HepG2 (cell line): Measurements from ENCODE around the gene TOR1AIP1. TPM values are rescaled to one million over a fixed set of nuclear protein-coding genes. Genes with fewer than 3 reads are reported as not detected.

ENCODE experiments used
- DMTF1 ChIP-seq: sonication (generic); formaldehyde crosslinking; IDR thresholded peaks from 2 replicates; pipeline ENCODE4 v1.4.0; 2020; ENCODE audit warnings: mild to moderate bottlenecking, missing genetic modification reagents
- DR1 ChIP-seq: sonication (generic); formaldehyde crosslinking; IDR thresholded peaks from 2 replicates; pipeline ENCODE4 v1.8.0; 2021; ENCODE audit warnings: mild to moderate bottlenecking, missing genetic modification reagents, inconsistent platforms
- KDM5B ChIP-seq: sonication (generic); formaldehyde crosslinking; IDR thresholded peaks from 2 replicates; pipeline ENCODE4 v1.4.0; 2020; ENCODE audit warnings: missing genetic modification reagents, mild to moderate bottlenecking, borderline replicate concordance
- NPAS2 ChIP-seq: sonication (generic); formaldehyde crosslinking; IDR thresholded peaks from 2 replicates; pipeline ENCODE4 v1.8.0; 2022; ENCODE audit warnings: mild to moderate bottlenecking, missing genetic modification reagents, borderline replicate concordance
- PBX2 ChIP-seq: IDR thresholded peaks from 2 replicates; pipeline ENCODE4 v1.6.1; 2016; ENCODE audit warnings: control low read depth
- POLR2G ChIP-seq: fragments of 200-400 bp; formaldehyde crosslinking; IDR thresholded peaks from 2 replicates; pipeline ENCODE4 v1.6.1; 2018; ENCODE audit warnings: mild to moderate bottlenecking, low read depth, low read length, moderate library complexity
- SALL1 ChIP-seq: sonication (generic); formaldehyde crosslinking; IDR thresholded peaks from 2 replicates; pipeline ENCODE4 v1.8.0; 2022; ENCODE audit warnings: mild to moderate bottlenecking, missing genetic modification reagents
- ZMYM4 ChIP-seq: sonication (generic); formaldehyde crosslinking; IDR thresholded peaks from 2 replicates; pipeline ENCODE4 v1.8.1; 2023; ENCODE audit warnings: mild to moderate bottlenecking, missing genetic modification reagents
- ZNF3 ChIP-seq: IDR thresholded peaks from 2 replicates; pipeline ENCODE4 v1.7.0; 2017; ENCODE audit warnings: inconsistent platforms
- ZNF580 ChIP-seq: IDR thresholded peaks from 2 replicates; pipeline ENCODE4 v1.6.1; 2016; ENCODE audit warnings: low read depth, borderline replicate concordance
- ZNF790 ChIP-seq: sonication (generic); formaldehyde crosslinking; IDR thresholded peaks from 2 replicates; pipeline ENCODE4 v1.8.0; 2022; ENCODE audit warnings: missing genetic modification reagents, mild to moderate bottlenecking, borderline replicate concordance
- ZSCAN30 ChIP-seq: sonication (generic); formaldehyde crosslinking; IDR thresholded peaks from 2 replicates; pipeline ENCODE4 v1.5.0; 2020; ENCODE audit warnings: mild to moderate bottlenecking, missing genetic modification reagents
- ZSCAN9 ChIP-seq: IDR thresholded peaks from 2 replicates; pipeline ENCODE4 v1.6.1; 2016; ENCODE audit warnings: borderline replicate concordance
- polyA plus RNA-seq, 8 experiments: library from polyadenylated mRNA; depleted of rRNA in 3 of 8; stranded (reverse) in 7 of 8; unstranded in 1 of 8; fragments of >200 nt; fragmentation: Illumina TruSeq in 4 of 8; extraction: Trizol in 4 of 8; gene quantifications; 2 replicates each; pipeline versions ENCODE4 v1.2.1 to v1.2.3, GENCODE V29; 2011 to 2016; ENCODE audit warnings: low read depth in 4 of 8, missing spikeins in 1 of 8, mixed read lengths in 1 of 8; ENCODE audit not compliant: insufficient read depth in 1 of 8
- total RNA-seq, 5 experiments: library from RNA; depleted of rRNA; stranded (reverse); fragments of >200 nt; fragmentation: Illumina TruSeq; extraction: Trizol; gene quantifications; 2 replicates each; pipeline ENCODE4 v1.2.3, GENCODE V29; 2016; ENCODE audit warnings: low read depth in 1 of 5
- TF ChIP-seq, protein P1 (sequence below): sonication (generic); formaldehyde crosslinking; IDR thresholded peaks from 2 replicates; pipeline ENCODE4 v1.9.0; 2021; ENCODE audit warnings: missing genetic modification reagents, borderline replicate concordance
- TF ChIP-seq, protein P2 (sequence below): sonication (generic); formaldehyde crosslinking; IDR thresholded peaks from 2 replicates; pipeline ENCODE4 v1.5.0; 2020; ENCODE audit warnings: missing genetic modification reagents
- TF ChIP-seq, protein P3 (sequence below): sonication (generic); formaldehyde crosslinking; IDR thresholded peaks from 2 replicates; pipeline ENCODE4 v1.8.0; 2022; ENCODE audit warnings: mild to moderate bottlenecking, missing genetic modification reagents, borderline replicate concordance
- TF ChIP-seq, protein P4 (sequence below): sonication (generic); formaldehyde crosslinking; IDR thresholded peaks from 2 replicates; pipeline ENCODE4 v1.5.0; 2020; ENCODE audit warnings: missing genetic modification reagents

Gene TOR1AIP1
- total and polyA plus RNA-seq, 2 of the 13 experiments (the other 11 are each of a cell fraction or from before 2014, with no cell fraction given), result 15.6 to 29.0 TPM

DNA sequence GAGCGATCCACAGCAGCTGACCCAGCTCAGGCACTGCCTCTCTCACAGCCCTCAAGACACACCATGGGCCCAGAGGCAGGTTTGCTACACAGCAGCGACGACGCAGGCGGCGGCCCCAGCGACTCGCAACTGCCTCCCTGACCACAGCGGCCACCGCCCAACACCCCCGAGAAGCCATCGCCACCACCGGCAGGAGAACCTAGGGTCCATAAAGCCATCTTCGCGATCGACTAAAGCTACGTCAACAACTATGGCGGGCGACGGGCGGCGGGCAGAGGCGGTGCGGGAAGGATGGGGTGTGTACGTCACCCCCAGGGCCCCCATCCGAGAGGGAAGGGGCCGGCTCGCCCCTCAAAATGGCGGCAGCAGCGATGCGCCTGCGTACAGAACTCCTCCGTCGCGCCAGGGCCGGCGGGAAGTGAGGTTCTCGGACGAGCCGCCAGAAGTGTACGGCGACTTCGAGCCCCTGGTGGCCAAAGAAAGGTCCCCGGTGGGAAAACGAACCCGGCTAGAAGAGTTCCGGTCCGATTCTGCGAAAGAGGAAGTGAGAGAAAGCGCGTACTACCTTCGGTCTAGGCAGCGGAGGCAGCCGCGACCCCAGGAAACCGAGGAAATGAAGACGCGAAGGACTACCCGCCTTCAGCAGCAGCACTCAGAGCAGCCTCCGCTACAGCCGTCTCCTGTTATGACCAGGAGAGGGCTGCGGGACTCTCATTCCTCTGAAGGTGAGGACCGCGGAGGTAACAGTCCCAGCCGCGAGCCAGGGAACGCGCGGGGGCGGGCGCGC lies at the start of gene TOR1AIP1 (continued):
- TF ChIP-seq KDM5B, result peak; percentile 72; the same call in 1 of the 2 replicates
- no peak; the same call in 1 of the 2 replicates for TF ChIP-seq ZNF3 (CRISPR knock-in tag)
- 0 out of 2 replicates have a peak, but pooled peaks have one; percentile 3 for TF ChIP-seq ZNF790 (CRISPR knock-in tag)
- TF ChIP-seq PBX2 (CRISPR knock-in tag), result no peak
- TF ChIP-seq, protein P1, sequence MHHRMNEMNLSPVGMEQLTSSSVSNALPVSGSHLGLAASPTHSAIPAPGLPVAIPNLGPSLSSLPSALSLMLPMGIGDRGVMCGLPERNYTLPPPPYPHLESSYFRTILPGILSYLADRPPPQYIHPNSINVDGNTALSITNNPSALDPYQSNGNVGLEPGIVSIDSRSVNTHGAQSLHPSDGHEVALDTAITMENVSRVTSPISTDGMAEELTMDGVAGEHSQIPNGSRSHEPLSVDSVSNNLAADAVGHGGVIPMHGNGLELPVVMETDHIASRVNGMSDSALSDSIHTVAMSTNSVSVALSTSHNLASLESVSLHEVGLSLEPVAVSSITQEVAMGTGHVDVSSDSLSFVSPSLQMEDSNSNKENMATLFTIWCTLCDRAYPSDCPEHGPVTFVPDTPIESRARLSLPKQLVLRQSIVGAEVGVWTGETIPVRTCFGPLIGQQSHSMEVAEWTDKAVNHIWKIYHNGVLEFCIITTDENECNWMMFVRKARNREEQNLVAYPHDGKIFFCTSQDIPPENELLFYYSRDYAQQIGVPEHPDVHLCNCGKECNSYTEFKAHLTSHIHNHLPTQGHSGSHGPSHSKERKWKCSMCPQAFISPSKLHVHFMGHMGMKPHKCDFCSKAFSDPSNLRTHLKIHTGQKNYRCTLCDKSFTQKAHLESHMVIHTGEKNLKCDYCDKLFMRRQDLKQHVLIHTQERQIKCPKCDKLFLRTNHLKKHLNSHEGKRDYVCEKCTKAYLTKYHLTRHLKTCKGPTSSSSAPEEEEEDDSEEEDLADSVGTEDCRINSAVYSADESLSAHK, result no peak
- TF ChIP-seq ZNF580, result peak; percentile 90
- TF ChIP-seq ZSCAN30 (CRISPR knock-in tag), result peak; percentile 96; the same call in 1 of the 2 replicates
- TF ChIP-seq, protein P2, sequence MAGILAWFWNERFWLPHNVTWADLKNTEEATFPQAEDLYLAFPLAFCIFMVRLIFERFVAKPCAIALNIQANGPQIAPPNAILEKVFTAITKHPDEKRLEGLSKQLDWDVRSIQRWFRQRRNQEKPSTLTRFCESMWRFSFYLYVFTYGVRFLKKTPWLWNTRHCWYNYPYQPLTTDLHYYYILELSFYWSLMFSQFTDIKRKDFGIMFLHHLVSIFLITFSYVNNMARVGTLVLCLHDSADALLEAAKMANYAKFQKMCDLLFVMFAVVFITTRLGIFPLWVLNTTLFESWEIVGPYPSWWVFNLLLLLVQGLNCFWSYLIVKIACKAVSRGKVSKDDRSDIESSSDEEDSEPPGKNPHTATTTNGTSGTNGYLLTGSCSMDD (CRISPR knock-in tag), result no peak
- TF ChIP-seq, protein P3, sequence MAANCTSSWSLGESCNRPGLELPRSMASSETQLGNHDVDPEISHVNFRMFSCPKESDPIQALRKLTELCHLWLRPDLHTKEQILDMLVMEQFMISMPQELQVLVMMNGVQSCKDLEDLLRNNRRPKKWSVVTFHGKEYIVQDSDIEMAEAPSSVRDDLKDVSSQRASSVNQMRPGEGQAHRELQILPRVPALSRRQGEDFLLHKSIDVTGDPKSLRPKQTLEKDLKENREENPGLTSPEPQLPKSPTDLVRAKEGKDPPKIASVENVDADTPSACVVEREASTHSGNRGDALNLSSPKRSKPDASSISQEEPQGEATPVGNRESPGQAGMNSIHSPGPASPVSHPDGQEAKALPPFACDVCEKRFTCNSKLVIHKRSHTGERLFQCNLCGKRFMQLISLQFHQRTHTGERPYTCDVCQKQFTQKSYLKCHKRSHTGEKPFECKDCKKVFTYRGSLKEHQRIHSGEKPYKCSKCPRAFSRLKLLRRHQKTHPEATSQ (CRISPR knock-in tag), result peak; percentile 68; the same call in 1 of the 2 replicates
- peak; percentile 79 for TF ChIP-seq POLR2G
- TF ChIP-seq ZMYM4, result peak; percentile 96
- peak; percentile 48 for TF ChIP-seq DR1 (CRISPR knock-in tag)
- peak; percentile 92 for TF ChIP-seq SALL1 (CRISPR knock-in tag)
- TF ChIP-seq, protein P4, sequence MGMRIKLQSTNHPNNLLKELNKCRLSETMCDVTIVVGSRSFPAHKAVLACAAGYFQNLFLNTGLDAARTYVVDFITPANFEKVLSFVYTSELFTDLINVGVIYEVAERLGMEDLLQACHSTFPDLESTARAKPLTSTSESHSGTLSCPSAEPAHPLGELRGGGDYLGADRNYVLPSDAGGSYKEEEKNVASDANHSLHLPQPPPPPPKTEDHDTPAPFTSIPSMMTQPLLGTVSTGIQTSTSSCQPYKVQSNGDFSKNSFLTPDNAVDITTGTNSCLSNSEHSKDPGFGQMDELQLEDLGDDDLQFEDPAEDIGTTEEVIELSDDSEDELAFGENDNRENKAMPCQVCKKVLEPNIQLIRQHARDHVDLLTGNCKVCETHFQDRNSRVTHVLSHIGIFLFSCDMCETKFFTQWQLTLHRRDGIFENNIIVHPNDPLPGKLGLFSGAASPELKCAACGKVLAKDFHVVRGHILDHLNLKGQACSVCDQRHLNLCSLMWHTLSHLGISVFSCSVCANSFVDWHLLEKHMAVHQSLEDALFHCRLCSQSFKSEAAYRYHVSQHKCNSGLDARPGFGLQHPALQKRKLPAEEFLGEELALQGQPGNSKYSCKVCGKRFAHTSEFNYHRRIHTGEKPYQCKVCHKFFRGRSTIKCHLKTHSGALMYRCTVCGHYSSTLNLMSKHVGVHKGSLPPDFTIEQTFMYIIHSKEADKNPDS, result peak; percentile 67; the same call in 1 of the 2 replicates
- TF ChIP-seq DMTF1 (CRISPR knock-in tag), result no peak
- TF ChIP-seq ZSCAN9 (CRISPR knock-in tag), result peak; percentile 59
- TF ChIP-seq NPAS2 (CRISPR knock-in tag), result no peak
